Karpas-422 (cell line): ENCODE results near the gene UCKL1. TPM values are rescaled to one million over a fixed set of nuclear protein-coding genes. Genes with fewer than 3 reads are reported as not detected.

Experiments
- DNase-seq: peaks from one replicate; pipeline ENCODE4 v3.0.0-alpha.2; 2015
- H2AFZ ChIP-seq: fragments of 200-600 bp; sonication (generic); 2 replicates; pipeline ENCODE4 v1.6.1; 2014; ENCODE audit warnings: antibody characterized with exemption, low read length, mixed read lengths
- H3K27ac ChIP-seq: fragments of 200-600 bp; sonication (generic); 2 replicates; pipeline ENCODE4 v1.5.1; 2014; ENCODE audit warnings: mild to moderate bottlenecking, low read length, moderate library complexity
- H3K27me3 ChIP-seq: fragments of 200-600 bp; sonication (generic); 2 replicates; pipeline ENCODE4 v1.6.1; 2014; ENCODE audit warnings: low read length, mixed read lengths
- H3K36me3 ChIP-seq: fragments of 200-600 bp; sonication (generic); 2 replicates; pipeline ENCODE4 v1.6.1; 2014; ENCODE audit warnings: low read length, mixed read lengths; ENCODE audit not compliant: insufficient read depth
- H3K4me1 ChIP-seq: fragments of 200-600 bp; sonication (generic); 2 replicates; pipeline ENCODE4 v1.6.1; 2014; ENCODE audit warnings: mild to moderate bottlenecking, low read length, mixed read lengths
- H3K4me2 ChIP-seq: fragments of 200-600 bp; sonication (generic); 2 replicates; pipeline ENCODE4 v1.6.1; 2014; ENCODE audit warnings: low read length, low read depth, mild to moderate bottlenecking; ENCODE audit not compliant: poor library complexity, severe bottlenecking
- H3K4me3 ChIP-seq: fragments of 200-600 bp; sonication (generic); 2 replicates; pipeline ENCODE4 v1.5.1; 2014; ENCODE audit warnings: mild to moderate bottlenecking, antibody characterized with exemption, low read length, mixed read lengths
- H3K79me2 ChIP-seq: fragments of 200-600 bp; sonication (generic); 2 replicates; pipeline ENCODE4 v1.6.1; 2014; ENCODE audit warnings: mild to moderate bottlenecking, low read length, mixed read lengths
- H3K9ac ChIP-seq: fragments of 200-600 bp; sonication (generic); 2 replicates; pipeline ENCODE4 v1.6.0; 2014; ENCODE audit warnings: low read length
- H3K9me2 ChIP-seq: fragments of 200-600 bp; sonication (generic), shearing (Covaris generic); replicated peaks from 2 replicates; pipeline ENCODE4 v1.6.0; 2014; ENCODE audit warnings: mild to moderate bottlenecking, low read length, moderate library complexity; ENCODE audit not compliant: insufficient read depth
- H3K9me3 ChIP-seq: fragments of 300-700, 200-600 bp; sonication (generic); 2 replicates; pipeline ENCODE4 v1.6.1; 2014; ENCODE audit warnings: low read length, mixed read lengths
- H4K20me1 ChIP-seq: fragments of 200-600 bp; sonication (generic); 2 replicates; pipeline ENCODE4 v1.6.1; 2014; ENCODE audit warnings: mild to moderate bottlenecking, antibody characterized with exemption, low read length, low read depth; ENCODE audit not compliant: insufficient read depth
- total RNA-seq: library from RNA; depleted of rRNA; stranded (reverse); fragments of >200 nt; shearing (Covaris generic); gene quantifications from 2 replicates; pipeline ENCODE4 v1.2.3, GENCODE V29; 2014; ENCODE audit warnings: low replicate concordance

The UCKL1 gene
- total RNA-seq, 1 experiment from 2014 or later = 32.3 TPM

- H3K79me2 ChIP-seq = no peaks in the 10 kb centered on the region
- H3K36me3 ChIP-seq = 0 out of 2 replicates have a peak, but pooled peaks cover 4% of the 10 kb centered on the region
- H2AFZ ChIP-seq = no peak overlapping the region
- H3K4me2 ChIP-seq = no peak overlapping the region
- no peaks in the 10 kb centered on the region for H3K4me1 ChIP-seq
- H3K27ac ChIP-seq = no peak overlapping the region
- no peaks in the 10 kb centered on the region for H3K27me3 ChIP-seq
- peaks cover 4% of the 10 kb centered on the region; the same call in 1 of the 2 replicates for H4K20me1 ChIP-seq
- no peak overlapping the region for H3K9ac ChIP-seq
- DNase-seq = no peak
- H3K9me3 ChIP-seq = no peaks in the 10 kb centered on the region
- no peaks in the 10 kb centered on the region for H3K9me2 ChIP-seq
- H3K4me3 ChIP-seq = no peak overlapping the region
Observed at GRCh38 chr20:63939061-63939935, 16.9 kb downstream of the UCKL1 start.

- Histone ChIP-seq H3K9ac (no peak overlapping the region), H3K9me3 (no peaks in the 10 kb centered on the region), H2AFZ (no peak overlapping the region), H3K9me2 (no peaks in the 10 kb centered on the region), H3K4me2 (no peak overlapping the region), H3K27ac (no peak overlapping the region), H3K4me1 (no peaks in the 10 kb centered on the region), H4K20me1 (peaks cover 4% of the 10 kb centered on the region; the same call in 1 of the 2 replicates), H3K36me3 (0 out of 2 replicates have a peak, but pooled peaks cover under 1% of the 10 kb centered on the region), H3K4me3 (no peak overlapping the region), H3K27me3 (no peaks in the 10 kb centered on the region), H3K79me2 (no peaks in the 10 kb centered on the region)
- no peak for DNase-seq
Observed at GRCh38 chr20:63937596-63937995, 18.6 kb downstream of the UCKL1 start.

- Histone ChIP-seq H3K4me3 (no peak overlapping the region), H3K4me2 (no peak overlapping the region), H3K9me3 (no peaks in the 10 kb centered on the region), H3K27ac (no peak overlapping the region), H3K9ac (no peak overlapping the region), H3K27me3 (no peaks in the 10 kb centered on the region), H3K79me2 (no peaks in the 10 kb centered on the region), H3K4me1 (no peaks in the 10 kb centered on the region), H4K20me1 (no peaks in the 10 kb centered on the region), H3K36me3 (0 out of 2 replicates have a peak, but pooled peaks cover 2% of the 10 kb centered on the region), H3K9me2 (no peaks in the 10 kb centered on the region), H2AFZ (no peak overlapping the region)
- DNase-seq = no peak
Observed at GRCh38 chr20:63935447-63935846, 20.8 kb downstream of the UCKL1 start.

- no peaks in the 10 kb centered on the region for H3K9me3 ChIP-seq
- H3K27ac ChIP-seq = no peak overlapping the region
- no peaks in the 10 kb centered on the region for H3K27me3 ChIP-seq
- no peaks in the 10 kb centered on the region for H3K4me1 ChIP-seq
- H3K9ac ChIP-seq = no peak overlapping the region
- H4K20me1 ChIP-seq = no peaks in the 10 kb centered on the region
- no peak overlapping the region for H3K4me2 ChIP-seq
- H3K79me2 ChIP-seq = no peaks in the 10 kb centered on the region
- no peak for DNase-seq
- no peaks in the 10 kb centered on the region for H3K9me2 ChIP-seq
- H3K36me3 ChIP-seq = 0 out of 2 replicates have a peak, but pooled peaks cover 2% of the 10 kb centered on the region
- H2AFZ ChIP-seq = no peak overlapping the region
- no peak overlapping the region for H3K4me3 ChIP-seq
Observed at GRCh38 chr20:63934271-63935068, 21.7 kb downstream of the UCKL1 start.

- Histone ChIP-seq H3K4me2 (no peak overlapping the region), H4K20me1 (no peaks in the 10 kb centered on the region), H3K27me3 (no peaks in the 10 kb centered on the region), H3K27ac (no peak overlapping the region), H3K79me2 (no peaks in the 10 kb centered on the region), H2AFZ (no peak overlapping the region), H3K4me1 (no peaks in the 10 kb centered on the region), H3K36me3 (0 out of 2 replicates have a peak, but pooled peaks cover 4% of the 10 kb centered on the region), H3K4me3 (no peak overlapping the region), H3K9ac (no peak overlapping the region), H3K9me3 (no peaks in the 10 kb centered on the region), H3K9me2 (no peaks in the 10 kb centered on the region)
- DNase-seq = no peak
Observed at GRCh38 chr20:63933646-63934045, 22.6 kb downstream of the UCKL1 start.

GRCh38 chr20:63932606-63933160, 23.5 kb downstream of the UCKL1 start:
- no peaks in the 10 kb centered on the region for H3K4me1 ChIP-seq
- H4K20me1 ChIP-seq = no peaks in the 10 kb centered on the region
- no peak for DNase-seq
- no peaks in the 10 kb centered on the region for H3K27me3 ChIP-seq
- no peak overlapping the region for H3K4me2 ChIP-seq
- no peak overlapping the region for H2AFZ ChIP-seq
- no peak overlapping the region for H3K27ac ChIP-seq
- no peak overlapping the region for H3K4me3 ChIP-seq
- 0 out of 2 replicates have a peak, but pooled peaks cover 6% of the 10 kb centered on the region for H3K36me3 ChIP-seq
- no peaks in the 10 kb centered on the region for H3K9me2 ChIP-seq
- no peaks in the 10 kb centered on the region for H3K9me3 ChIP-seq
- H3K9ac ChIP-seq = no peak overlapping the region
- no peaks in the 10 kb centered on the region; the same call in 1 of the 2 replicates for H3K79me2 ChIP-seq

GRCh38 chr20:63931735-63932134, 24.5 kb downstream of the UCKL1 start:
- Histone ChIP-seq H4K20me1 (no peaks in the 10 kb centered on the region), H2AFZ (no peak overlapping the region), H3K4me2 (no peak overlapping the region), H3K27me3 (no peaks in the 10 kb centered on the region), H3K36me3 (0 out of 2 replicates have a peak, but pooled peaks cover 6% of the 10 kb centered on the region), H3K79me2 (peaks cover under 1% of the 10 kb centered on the region; the same call in 1 of the 2 replicates), H3K9me3 (no peaks in the 10 kb centered on the region), H3K4me1 (no peaks in the 10 kb centered on the region), H3K9ac (no peak overlapping the region), H3K4me3 (no peak overlapping the region), H3K9me2 (no peaks in the 10 kb centered on the region), H3K27ac (no peak overlapping the region)
- no peak for DNase-seq
